Activated CD8-positive, alpha-beta memory T cell treated with anti-CD3 and anti-CD28 coated beads for 1 hour (primary cell): Measurements from ENCODE around the gene TBATA.

Experiments used
- DNase-seq, 2 donors: peaks; one replicate each; pipeline ENCODE4 v3.0.0-alpha.2; 2020; ENCODE audit warnings: low read depth in 1 of 2; ENCODE audit errors: extremely low read depth in 1 of 2

The TBATA gene

DNA sequence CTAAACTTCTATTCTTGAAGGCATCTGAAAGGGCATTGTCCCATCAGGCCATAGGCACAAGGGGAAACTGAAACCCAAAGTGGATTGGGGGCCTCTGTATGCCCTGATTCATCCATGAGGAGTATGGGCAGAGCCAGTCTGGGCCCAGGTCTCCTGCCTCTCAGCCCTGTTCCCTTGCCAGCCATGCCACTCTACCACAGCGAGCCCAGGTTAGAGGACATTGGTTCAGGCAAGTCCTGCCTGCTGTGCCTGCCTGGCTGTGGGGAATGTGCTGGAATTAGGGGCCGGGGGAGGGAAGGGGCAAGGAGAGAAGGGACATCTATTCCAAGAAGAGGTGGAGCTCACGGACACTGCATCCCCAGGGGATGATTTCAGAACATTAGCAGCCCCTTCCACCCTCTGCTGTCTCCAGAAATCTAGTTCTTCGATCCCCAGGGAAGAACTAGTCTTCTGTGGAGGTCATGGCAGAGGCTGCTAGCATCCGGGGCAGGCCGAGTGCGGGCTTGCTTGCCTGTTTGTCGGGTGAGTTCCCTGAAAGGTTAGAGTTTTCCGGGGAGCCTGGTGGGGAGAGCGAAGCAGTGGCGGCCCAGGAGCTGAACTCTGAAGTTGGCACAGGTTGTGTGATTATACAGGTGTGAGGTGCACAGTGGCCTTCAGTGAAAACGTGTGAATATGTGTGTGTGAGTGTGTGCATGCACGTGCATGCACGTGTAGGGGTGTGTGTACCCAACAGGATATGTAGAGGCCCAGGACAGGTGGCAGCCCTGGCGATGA is 37.8 kb downstream of the TBATA start:
- no peak for DNase-seq

DNA sequence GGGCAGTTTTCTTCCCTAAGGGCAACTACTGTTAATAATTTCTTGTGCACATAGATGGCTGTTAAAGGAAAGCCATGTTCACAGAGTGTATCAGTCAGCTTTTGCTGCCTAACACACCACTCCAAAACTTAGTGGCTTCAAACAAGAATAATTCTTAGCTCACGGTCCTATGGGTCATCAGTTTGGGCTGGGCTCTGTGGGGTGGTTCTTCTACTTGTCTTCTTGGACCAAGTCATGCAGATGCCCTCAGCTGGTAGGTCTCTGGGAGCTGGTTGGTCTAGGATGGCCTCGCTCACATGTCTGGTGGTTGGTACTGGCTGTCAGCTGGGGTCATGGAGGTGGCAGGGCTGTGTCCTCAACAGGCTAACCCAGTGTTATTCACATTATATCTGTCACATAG is 39.6 kb downstream of the TBATA start:
- no peak for DNase-seq

DNA sequence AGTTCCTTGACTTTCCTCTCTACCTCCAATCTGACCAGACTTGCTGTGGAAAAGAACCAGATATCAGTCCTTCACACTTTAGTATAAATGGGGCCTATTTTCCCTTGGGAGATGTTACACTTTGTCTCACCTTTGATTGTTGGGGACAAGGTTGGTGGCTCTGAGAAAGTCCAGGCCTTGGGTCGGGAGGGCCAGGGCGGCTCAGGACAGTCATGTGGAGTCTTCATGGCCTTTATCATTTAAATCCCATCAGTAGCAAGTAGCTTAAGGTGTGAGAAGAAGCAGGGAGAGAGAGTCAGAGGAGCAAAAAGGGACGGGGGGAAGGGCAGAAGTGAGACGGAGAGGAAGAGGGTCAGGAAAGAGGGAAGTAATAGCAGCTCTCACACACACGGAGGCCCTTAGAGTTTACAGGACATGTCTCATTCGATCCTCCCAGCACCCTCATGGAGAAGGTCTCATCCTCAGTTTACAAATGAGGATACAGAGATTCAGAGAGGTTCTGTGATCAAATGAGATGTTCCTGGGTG is 40.5 kb downstream of the TBATA start:
- no peak for DNase-seq

DNA sequence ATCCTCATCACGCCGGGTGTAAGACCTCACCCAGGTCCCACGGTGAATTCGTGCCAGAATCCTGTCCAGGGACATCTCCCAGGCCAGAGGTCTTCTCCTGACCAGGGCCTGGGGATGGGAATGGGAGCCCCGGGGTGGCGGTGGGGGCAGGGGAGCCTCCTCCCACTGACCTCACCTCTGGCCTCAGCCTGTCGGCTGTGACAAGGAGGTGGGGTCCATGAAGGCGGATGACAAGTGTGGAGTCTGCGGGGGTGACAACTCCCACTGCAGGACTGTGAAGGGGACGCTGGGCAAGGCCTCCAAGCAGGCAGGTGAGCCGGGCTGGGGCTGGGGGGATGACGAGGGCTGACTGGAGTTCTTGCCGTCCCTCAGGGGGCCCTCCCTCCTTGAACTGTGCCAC is 41.3 kb downstream of the TBATA start:
- DNase-seq = no peak

DNA sequence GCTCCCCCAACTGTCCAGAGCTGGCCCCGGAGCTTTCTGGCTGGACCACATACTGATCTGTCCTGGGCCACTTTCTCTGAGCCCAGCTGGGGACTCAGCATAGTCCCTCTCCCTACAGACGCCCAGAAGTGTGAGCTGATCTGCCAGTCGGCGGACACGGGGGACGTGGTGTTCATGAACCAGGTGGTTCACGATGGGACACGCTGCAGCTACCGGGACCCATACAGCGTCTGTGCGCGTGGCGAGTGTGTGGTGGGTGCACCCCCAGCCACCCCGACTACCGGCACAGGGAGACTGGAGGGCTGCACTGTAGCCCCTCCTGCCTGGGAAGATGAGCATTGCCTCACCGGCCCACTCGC is 41.8 kb downstream of the TBATA start:
- DNase-seq = no peak

GRCh38 chr10:70742537-70743429 is 42.4 kb downstream of the TBATA start:
- DNase-seq = no peak

GRCh38 chr10:70740406-70741288 is 44.5 kb downstream of the TBATA start:
- no peak for DNase-seq

DNA sequence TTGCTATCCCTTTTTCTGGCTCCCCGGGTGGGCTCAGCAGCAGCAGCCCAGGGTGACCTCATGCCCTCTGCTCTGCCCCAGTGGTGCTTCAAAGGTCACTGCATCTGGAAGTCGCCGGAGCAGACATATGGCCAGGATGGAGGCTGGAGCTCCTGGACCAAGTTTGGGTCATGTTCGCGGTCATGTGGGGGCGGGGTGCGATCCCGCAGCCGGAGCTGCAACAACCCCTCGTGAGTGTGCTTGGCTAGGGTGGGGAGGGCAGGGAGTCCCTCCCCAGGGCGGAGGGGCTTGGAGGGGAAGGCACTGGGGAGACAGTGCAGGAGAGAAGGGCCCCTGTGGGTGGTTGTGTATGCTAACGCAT is 46.4 kb downstream of the TBATA start:
- no peak for DNase-seq

DNA sequence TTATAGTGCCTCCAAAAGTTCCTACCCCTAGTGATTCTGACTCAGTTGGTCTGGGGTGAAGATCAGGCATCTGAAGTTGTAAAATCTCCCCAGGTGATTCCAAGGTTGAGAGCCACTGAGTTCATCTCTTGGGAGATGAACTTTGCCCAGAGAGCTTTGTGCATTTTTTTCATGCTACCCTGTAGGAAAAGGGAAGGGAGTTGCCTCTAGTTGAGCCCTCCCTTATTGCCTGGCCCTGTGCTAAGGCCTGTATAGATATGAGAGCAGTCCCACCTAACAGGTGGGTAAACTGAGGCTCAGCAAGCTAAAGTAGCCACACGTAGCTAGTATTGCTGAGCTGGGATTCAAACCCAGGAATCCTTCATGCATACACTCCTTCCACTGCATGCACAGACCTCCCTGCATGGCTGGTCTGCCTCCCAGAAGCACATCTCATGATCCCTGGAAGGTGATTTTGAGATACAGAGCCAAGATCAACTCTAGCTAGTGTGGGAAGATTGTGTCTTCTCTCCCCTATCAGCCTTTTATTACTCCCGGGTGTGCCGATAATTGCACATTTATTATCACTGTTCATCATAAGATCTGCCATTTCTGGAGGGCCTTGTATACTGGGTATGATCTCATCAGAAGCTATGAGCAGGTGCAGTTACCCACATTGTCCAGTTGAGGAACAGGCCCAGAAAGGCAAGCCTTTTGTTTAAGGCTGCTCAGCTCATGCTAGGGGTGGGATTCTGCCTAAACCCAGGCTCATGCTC is 47.0 kb downstream of the TBATA start:
- no peak for DNase-seq

- no peak for DNase-seq
Measured at GRCh38 chr10:70737250-70737649, 47.9 kb downstream of the TBATA start.

- DNase-seq = no peak
Measured at GRCh38 chr10:70736525-70736924, 48.7 kb downstream of the TBATA start.

GRCh38 chr10:70735161-70735560 is 50.0 kb downstream of the TBATA start:
- no peak for DNase-seq

GRCh38 chr10:70733051-70733450 is 52.1 kb downstream of the TBATA start:
- DNase-seq = no peak

- DNase-seq = no peak
Measured at GRCh38 chr10:70732569-70732968, 52.6 kb downstream of the TBATA start.

DNA sequence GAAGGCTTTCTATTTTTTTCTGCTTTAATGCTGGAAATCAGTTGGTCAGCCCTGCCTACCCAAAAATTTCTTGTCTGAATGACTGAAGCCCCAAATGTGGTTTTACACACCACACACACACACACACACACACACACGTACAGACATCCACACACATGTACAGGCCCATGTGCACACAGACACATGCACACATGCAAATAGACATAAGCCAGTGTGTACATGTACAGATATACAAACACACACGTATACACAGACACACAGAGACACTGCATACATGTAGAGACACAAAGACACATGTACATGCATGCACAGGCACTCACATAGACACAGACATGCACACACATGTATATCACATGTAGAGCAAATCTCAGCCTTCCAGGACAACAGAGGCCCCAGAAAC is 54.2 kb downstream of the TBATA start:
- DNase-seq = no peak

- DNase-seq = no peak
Measured at GRCh38 chr10:70729763-70730357, 55.3 kb downstream of the TBATA start.

- no peak for DNase-seq
Measured at GRCh38 chr10:70728328-70728727, 56.8 kb downstream of the TBATA start.

DNA sequence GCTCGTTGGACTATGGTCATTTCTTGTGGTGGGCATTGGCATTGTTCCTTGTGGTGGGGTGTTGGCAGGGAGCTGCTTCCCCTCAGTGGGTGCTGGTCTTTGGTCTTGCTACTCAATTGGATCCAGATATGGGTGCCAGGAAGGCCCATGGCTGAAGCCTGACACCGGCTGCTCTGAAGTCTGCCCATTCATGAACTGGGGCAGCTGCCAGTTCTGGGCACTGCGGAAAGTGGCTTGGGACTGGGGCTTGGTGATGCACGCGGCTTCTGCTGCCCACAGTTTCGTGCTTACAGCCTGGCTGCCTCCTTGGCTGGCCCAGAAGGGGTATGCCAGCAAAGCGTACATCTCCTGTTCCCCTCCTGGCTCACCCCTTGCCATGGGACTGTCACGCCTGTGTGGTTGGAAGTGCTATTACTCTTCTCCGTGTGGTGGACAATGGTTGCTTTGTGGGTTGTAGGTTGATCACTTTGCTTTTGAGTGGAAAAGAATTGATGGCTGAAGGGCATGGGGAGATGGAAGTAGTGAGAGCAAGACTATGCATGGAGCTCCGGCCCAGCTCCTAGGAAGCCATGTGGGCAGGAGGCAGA is 58.2 kb downstream of the TBATA start:
- no peak for DNase-seq

DNA sequence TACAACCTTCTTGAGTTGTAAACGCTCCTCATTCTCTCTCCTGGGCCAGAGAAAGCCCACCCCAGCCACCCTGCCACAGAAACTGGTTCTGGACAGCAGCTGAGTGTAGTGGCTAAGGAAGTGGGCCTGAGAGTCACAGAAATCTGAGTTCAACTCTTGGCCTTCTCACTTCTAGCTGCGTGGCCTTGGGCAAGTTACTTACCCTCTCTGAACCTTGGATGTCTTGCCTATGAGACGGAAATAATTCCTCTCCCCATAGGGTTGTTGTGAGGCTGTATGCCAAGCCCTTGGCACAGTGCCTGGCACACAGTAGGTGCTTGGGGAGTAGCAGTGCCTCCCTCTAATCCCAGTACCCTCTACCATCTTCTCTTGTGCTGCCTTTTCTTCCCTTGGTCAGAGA is 61.4 kb downstream of the TBATA start:
- DNase-seq = no peak
